ENCODE measurements around the gene CALHM2.
"Not testable (repeated sequence)": the region's sequence is repeated elsewhere in the genome, so short reads cannot be mapped to it uniquely, and the experiment has no call there.

CALHM2 gene, protein sequence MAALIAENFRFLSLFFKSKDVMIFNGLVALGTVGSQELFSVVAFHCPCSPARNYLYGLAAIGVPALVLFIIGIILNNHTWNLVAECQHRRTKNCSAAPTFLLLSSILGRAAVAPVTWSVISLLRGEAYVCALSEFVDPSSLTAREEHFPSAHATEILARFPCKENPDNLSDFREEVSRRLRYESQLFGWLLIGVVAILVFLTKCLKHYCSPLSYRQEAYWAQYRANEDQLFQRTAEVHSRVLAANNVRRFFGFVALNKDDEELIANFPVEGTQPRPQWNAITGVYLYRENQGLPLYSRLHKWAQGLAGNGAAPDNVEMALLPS

DNA sequence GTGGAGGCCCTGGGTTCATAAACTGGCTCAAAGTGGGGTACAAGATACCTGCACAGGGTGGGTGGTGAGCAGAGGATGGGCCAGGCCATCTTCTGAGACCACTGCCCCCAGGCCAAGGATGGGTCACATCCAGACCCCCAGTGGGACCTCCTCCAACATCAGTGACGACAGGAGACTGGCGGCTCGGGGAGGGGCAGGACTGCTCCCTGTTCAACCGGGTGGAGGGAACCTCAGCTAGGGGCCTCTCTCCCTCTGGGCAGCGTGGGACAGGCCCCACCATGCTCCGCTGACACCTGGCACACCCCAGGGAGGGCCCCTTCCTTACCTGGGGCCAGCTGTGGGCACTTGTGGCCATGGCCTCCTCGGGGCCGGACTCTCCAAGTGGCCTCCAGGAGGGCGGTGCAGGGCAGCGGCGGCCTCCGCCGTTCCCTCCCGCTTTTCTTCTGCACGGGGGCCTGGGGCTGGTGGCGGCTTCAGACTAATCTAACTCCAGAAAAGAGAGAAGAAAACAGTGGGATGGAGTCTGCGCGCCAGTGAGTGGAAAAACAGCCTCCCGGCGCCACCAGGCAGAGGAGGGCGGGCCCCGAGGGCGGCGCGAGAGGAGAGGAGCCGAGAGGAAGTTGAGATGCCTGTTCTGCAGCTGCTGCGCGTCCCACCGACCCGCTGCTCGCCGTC is at the start of gene CALHM2:
TSS of gene CALHM2 (minus strand) at position 540 of the 675 bp plus-strand sequence. CDS start 2,429 bp downstream, outside the sequence.
- DNase-seq (ENCODE audit: low spot score) = peak; percentile 80

- DNase-seq (ENCODE audit: low spot score) = no peak
These were observed 49.0 kb upstream of the CALHM2 start for GRCh38 chr10:103501186-103501585.

DNA sequence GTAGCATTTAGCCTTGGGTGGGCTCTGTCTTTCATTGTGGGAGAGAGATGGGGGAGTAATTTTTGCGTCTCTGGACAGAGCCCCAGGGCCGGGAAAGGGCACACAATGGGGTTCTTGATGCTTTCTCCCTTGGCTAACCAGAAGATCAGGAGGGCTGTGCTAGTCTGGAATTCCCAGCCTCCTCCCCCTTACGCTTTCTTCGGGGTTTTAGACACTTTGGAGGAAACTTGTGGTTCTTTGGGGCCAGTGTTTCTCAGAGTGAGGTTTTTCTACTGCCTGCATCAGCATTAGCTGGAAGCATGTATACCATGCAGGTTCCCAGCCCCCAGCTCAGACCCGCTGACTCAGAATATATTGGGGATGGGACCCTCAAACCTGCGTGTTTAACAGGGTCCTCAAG is 48.3 kb upstream of the CALHM2 start:
- no peak for DNase-seq (ENCODE audit: low spot score)

- no peak for DNase-seq (ENCODE audit: low spot score)
These were observed 47.7 kb upstream of the CALHM2 start for GRCh38 chr10:103499881-103500280.

GRCh38 chr10:103498936-103499638 is 46.9 kb upstream of the CALHM2 start:
- no peak for DNase-seq (ENCODE audit: low spot score)

- no peak for DNase-seq (ENCODE audit: low spot score)
These were observed 45.2 kb upstream of the CALHM2 start for GRCh38 chr10:103497161-103497915.

DNA sequence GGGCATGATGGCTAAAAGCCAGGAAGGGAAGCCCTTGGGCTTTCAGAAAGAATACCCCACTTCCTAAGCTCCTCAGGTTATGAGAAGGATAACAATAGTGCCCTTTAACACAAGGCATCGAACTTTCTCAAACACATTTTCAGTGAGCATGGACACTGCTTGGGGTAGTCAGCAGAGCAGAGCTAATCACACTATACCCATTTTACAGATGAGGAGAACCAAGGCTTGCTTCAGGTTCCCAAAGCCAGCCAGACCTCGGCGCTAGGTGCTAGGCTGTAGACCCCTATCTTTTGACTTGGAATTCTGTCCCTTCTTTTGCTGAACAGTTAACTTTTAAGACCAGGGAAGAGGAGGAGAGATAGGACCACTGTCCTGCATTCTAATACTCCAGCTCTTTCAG is 43.2 kb upstream of the CALHM2 start:
- DNase-seq (ENCODE audit: low spot score) = no peak

DNA sequence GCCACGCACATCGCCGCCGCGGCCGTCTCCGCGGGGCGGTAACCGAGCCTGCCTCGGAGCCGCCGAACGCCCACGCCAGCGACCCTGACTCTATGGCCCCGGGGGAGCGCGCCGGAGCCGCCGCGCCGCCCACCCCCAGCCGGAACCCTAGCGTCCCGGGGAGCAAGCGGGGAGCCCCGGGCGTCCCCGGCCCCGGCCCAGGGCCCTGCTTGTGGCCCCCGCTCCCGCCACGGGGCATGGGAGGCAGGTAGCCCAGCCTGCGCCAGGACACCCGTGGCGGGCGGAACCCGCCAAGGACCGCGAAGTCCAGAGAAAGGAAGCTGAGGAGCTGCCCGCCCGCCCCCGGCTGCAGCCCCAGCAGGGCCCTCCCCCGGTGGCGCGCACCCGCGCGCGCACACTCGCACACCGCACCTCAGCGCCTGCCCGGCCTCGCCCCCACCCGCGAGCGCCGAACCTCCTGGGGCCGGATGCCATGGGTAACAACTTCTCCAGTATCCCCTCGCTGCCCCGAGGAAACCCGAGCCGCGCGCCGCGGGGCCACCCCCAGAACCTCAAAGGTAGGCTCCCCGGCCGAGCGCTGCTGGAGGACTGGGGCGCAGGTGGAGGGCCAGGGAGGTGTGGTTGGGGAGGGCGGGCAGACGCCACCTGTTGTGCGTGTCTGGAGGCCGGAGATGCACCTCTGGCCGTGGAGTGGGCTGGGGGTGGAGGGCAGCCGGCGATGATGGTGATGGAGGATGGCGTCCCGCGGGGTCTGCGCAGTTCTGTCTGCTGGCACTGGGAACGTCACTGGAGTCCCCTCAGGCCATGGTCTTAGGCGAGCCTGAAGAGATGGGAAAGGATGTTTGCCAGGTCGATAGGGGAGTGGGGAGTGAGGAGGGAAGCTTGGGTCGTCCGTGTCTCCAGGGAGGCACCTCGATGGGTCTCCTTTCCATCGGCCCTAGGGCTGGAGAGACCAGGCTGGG is 42.0 kb upstream of the CALHM2 start:
- DNase-seq (ENCODE audit: low spot score) = peak; percentile 67

DNA sequence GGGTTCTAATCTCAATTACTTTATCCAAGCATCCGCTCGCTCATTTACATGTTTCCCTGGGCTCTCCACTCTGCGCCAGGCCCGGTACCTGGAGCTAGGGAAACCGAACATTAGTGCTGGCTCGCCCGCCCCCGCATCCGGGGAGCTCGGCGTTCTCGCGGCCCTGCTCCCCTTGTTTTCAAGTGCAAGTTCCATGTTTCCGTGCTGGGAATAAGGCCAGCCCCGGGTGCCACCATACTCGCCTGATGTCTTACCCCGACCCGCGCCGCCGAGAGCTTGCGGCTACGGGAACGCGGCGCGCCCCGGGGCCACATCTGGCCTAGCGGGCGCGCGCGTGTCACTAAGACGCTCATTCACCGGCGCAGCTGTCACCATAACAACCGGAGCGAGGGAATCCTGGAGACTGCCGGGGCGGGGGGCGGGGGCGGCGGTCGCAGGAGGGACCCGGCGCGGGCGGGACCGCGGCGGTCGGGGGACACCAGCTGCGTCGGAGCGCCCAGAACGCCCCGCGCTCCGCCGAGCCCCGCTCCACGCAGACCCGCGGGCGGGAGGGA is 41.3 kb upstream of the CALHM2 start, which contains the start of gene NEURL1:
TSS of gene NEURL1 (plus strand) at position 344 of the 554 bp plus-strand sequence. CDS start 683 bp downstream, outside the sequence.
- peak; percentile 81 for DNase-seq (ENCODE audit: low spot score)

GRCh38 chr10:103492655-103493261 is 40.6 kb upstream of the CALHM2 start:
- DNase-seq (ENCODE audit: low spot score) = no peak

DNA sequence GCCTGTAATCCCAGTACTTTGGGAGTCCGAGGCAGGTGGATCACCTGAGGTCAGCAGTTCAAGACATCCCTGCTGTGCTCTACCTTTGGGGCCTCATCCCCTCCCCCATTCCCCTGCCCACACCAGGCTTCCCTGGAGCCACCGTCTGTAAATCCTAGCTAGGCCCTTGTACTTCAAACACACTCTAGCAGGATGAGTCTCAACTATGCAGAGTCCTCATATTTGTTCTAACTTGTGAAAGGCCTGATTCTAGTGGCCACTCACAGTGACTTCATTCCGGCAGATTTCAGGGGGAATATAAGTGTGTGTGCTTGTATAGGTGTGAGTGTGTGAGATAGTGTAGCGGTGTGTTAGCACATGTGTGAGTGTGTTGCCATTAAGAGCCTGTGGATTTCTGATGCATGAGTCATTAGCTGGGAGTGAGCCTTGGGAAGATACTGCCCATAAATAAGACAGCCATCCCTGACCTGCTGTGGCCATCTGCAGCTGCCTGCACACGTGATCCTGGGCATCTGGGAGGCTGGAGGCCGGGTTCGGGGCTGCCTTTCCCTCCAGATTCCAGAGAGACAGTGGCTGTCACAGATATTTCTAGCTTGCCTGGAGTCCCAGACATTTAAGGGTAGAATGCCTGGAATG is 39.7 kb upstream of the CALHM2 start:
- no peak for DNase-seq (ENCODE audit: low spot score)

- no peak for DNase-seq (ENCODE audit: low spot score)
These were observed 38.8 kb upstream of the CALHM2 start for GRCh38 chr10:103490986-103491314.

GRCh38 chr10:103487410-103487708 is 35.2 kb upstream of the CALHM2 start:
- DNase-seq (ENCODE audit: low spot score) = no peak

DNA sequence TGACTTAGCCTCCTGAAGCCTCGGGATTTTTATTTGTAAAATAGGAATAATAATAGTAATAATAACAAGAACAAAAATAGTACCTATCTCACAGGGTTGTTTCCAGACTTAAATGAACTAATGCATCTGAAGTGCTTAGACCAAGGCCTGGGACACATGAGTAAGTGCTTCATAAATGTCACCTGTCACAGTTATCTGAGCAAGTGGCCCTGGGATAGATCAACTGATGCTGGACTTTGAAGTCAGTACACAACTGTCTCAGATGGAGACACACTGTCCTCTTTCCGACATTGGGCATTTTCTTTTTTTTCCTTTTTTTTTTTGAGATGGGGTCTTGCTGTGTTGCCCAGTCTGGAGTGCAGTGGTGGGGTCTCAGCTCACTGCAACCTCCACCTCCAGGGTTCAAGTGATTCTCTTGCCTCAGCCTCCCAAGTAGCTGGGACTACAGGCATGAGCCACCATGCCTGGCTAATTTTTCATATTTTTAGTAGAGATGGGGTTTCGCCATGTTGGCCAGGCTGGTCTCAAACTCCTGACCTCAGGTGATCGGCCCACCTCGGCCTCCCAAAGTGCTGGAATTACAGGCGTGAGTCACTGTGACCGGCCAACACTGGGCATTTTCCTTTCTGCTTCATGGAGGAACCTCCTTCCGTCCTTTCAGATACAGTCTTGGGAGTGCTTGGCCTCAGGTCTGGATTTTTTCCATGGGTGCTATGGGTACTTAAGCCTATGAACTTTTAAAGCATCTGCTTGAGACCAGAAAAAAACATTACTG is 34.7 kb upstream of the CALHM2 start:
- not testable (repeated sequence) for DNase-seq (ENCODE audit: low spot score)

DNA sequence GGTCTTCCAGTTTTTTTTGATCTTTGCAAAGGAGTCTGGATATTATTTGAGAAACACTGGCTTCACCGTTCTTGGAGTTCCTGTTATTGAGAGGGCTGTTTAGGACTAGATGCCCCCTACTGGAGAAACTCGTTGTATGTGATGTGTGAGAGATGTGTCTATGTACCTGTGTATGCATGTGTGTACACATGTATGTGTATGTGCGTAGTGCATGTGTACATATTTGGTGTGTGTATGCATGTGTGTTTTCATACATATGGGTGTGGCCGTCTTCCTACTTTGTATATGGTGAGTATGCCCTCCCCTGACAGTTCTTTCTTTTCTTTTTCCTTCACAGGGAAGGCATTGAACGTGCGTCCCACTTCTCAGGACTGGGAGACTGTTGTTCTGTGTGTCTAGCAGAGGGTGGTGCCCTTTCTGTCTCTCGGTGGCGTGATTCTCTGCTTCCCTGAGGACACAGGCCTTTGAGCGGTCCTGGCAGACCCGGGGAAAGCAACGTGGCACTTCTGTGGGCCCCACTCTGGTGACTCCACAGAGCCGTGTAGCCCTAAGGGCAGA is 29.9 kb upstream of the CALHM2 start:
- no peak for DNase-seq (ENCODE audit: low spot score)

GRCh38 chr10:103480521-103480920 is 28.4 kb upstream of the CALHM2 start:
- no peak for DNase-seq (ENCODE audit: low spot score)

GRCh38 chr10:103479135-103479534 is 27.0 kb upstream of the CALHM2 start, which contains the start of gene CALHM3:
Gene CALHM3 (minus strand): TSS chr10:103479240. CDS start chr10:103479032, 208 bp downstream.
- DNase-seq (ENCODE audit: low spot score) = no peak

DNA sequence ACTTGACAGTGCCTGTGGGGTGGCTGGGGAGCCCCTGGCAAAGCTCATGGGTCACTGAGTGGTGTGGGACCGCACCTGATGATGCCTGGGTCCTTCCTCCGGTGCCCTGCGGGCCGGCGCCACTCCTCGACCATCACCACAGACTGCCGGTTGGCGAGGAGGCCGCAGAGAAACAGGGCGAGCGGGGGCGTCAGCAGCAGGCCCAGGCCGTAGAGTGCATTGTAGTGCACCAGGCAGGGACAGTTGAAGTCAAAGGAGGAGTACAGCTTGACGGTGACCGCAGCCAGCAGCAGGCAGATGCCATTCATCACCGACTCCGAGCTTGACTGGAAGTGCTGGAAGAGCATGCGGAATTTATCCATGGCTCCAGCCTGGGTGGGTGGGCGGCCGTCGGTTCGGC is 26.5 kb upstream of the CALHM2 start:
- DNase-seq (ENCODE audit: low spot score) = no peak

Measured in ecto neural progenitor cell (in vitro differentiated cells).